Lung (tissue), 12 donors: Measurements from ENCODE around the gene GFM1. TPM values are rescaled to one million over a fixed set of nuclear protein-coding genes. Genes with fewer than 3 reads are reported as not detected.
A peak's percentile ranks its signal among the peaks of the same experiment; 100 is the strongest.

Experiments used
- ATAC-seq: fragments of 200-7000 bp; cut with Tn5 transposase; one replicate; pipeline ENCODE4 v1.9.1; 2020; ENCODE audit warnings: moderate number of reproducible peaks; ENCODE audit not compliant: insufficient read depth, low FRiP score
- DNase-seq, 3 donors: peaks; one replicate each; pipeline ENCODE4 v3.0.0-alpha.2; 2013 to 2017
- H3K27ac ChIP-seq, 2 donors: one replicate each; pipeline ENCODE4 v1.5.1; 2013; ENCODE audit warnings: mild to moderate bottlenecking in 2 of 2, moderate library complexity in 2 of 2, control low read depth in 1 of 2, inconsistent platforms in 1 of 2, low read depth in 1 of 2, low read length in 1 of 2
- H3K27me3 ChIP-seq, 3 donors: one replicate each; pipeline ENCODE4 v1.5.1; 2013; ENCODE audit warnings: low read length in 2 of 3; ENCODE audit not compliant: control insufficient read depth in 3 of 3, insufficient read depth in 3 of 3
- H3K36me3 ChIP-seq, 4 donors: one replicate each; pipeline ENCODE4 v1.5.1; 2013; ENCODE audit warnings: low read length in 4 of 4, mild to moderate bottlenecking in 1 of 4, moderate library complexity in 1 of 4; ENCODE audit not compliant: control insufficient read depth in 4 of 4, insufficient read depth in 4 of 4
- H3K4me1 ChIP-seq, 5 donors: one replicate each; pipeline ENCODE4 v1.5.1; 2013; ENCODE audit warnings: low read length in 5 of 5, mild to moderate bottlenecking in 2 of 5, moderate library complexity in 1 of 5; ENCODE audit not compliant: control insufficient read depth in 5 of 5, insufficient read depth in 5 of 5
- H3K4me3 ChIP-seq: one replicate; pipeline ENCODE4 v1.5.1; 2013; ENCODE audit warnings: mild to moderate bottlenecking, control low read depth, moderate library complexity
- H3K9ac ChIP-seq, 2 donors: one replicate each; pipeline ENCODE4 v1.5.1; 2013; ENCODE audit warnings: low read length in 2 of 2, control low read depth in 1 of 2; ENCODE audit not compliant: insufficient read depth in 1 of 2
- H3K9me3 ChIP-seq, 4 donors: one replicate each; pipeline ENCODE4 v1.5.1; 2013; ENCODE audit warnings: low read length in 3 of 4, mild to moderate bottlenecking in 1 of 4, moderate library complexity in 1 of 4; ENCODE audit not compliant: control insufficient read depth in 4 of 4, insufficient read depth in 3 of 4
- WGBS, 2 donors: extraction: QIAGEN DNeasy Blood & Tissue Kit; methylation state at CpG; one replicate each; pipeline ENCODE4 v1.1.7; 2013; 5-methylcytosine and 5-hydroxymethylcytosine counted together
- polyA plus RNA-seq, 2 donors: library from polyadenylated mRNA; stranded (reverse); fragments of 200-250 nt; gene quantifications; one replicate each; pipeline ENCODE4 v1.2.1, GENCODE V29; 2013
- total RNA-seq, 2 donors: library from RNA; depleted of rRNA in 1 of 2; stranded (reverse); fragments of >200 nt in 1 of 2; gene quantifications; one replicate each; pipeline ENCODE4 v1.2.1, GENCODE V29; 2014 to 2021
- TF ChIP-seq, protein P1 (sequence below): IDR thresholded peaks from 2 replicates; pipeline ENCODE4 v1.5.1; 2012; ENCODE audit warnings: mild to moderate bottlenecking; ENCODE audit errors: control extremely low read depth, extremely low read depth
- donor health status: control.
- donor health status: control.
- donor health status: Bipolar disorder and iron deficiency.
- donor health status: healthy.
- donor health status: DM: yes; HTN: yes; CAD: no.

GFM1 gene
- total and polyA plus RNA-seq, 4 donors: 16.2 to 66.1 (median 31.4) TPM

- TF ChIP-seq, protein P1, sequence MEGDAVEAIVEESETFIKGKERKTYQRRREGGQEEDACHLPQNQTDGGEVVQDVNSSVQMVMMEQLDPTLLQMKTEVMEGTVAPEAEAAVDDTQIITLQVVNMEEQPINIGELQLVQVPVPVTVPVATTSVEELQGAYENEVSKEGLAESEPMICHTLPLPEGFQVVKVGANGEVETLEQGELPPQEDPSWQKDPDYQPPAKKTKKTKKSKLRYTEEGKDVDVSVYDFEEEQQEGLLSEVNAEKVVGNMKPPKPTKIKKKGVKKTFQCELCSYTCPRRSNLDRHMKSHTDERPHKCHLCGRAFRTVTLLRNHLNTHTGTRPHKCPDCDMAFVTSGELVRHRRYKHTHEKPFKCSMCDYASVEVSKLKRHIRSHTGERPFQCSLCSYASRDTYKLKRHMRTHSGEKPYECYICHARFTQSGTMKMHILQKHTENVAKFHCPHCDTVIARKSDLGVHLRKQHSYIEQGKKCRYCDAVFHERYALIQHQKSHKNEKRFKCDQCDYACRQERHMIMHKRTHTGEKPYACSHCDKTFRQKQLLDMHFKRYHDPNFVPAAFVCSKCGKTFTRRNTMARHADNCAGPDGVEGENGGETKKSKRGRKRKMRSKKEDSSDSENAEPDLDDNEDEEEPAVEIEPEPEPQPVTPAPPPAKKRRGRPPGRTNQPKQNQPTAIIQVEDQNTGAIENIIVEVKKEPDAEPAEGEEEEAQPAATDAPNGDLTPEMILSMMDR: peak; percentile 59
- no peaks in the 10 kb centered on the region for H3K27me3 ChIP-seq
- H3K9me3 ChIP-seq: no peaks in the 10 kb centered on the region
- WGBS, 2 donors: 1 to 3% methylated on average over 30 of the region's 30 CpGs
- peak within 1 kb of the TSS; percentile 34 to 87 for H3K27ac ChIP-seq
- peaks cover 0 to 22% (median 1%) of the 10 kb centered on the region in 5 donors for H3K4me1 ChIP-seq
- peaks cover 3 to 24% (median 13%) of the 10 kb centered on the region in 4 donors for H3K36me3 ChIP-seq
- peak within 1 kb of the TSS; percentile 80 to 88 for H3K9ac ChIP-seq
- ATAC-seq (peak; percentile 99), DNase-seq (peak; percentile 89 to 94 (median 89))
- peak within 1 kb of the TSS; percentile 47 for H3K4me3 ChIP-seq
Measured at GRCh38 chr3:158672215-158673176, 28.2 kb downstream of the GFM1 start, which contains the start of gene LXN. Gene LXN, minus strand, starts transcription at chr3:158672648. Its CDS starts 170 bp downstream, at chr3:158672478.

DNA sequence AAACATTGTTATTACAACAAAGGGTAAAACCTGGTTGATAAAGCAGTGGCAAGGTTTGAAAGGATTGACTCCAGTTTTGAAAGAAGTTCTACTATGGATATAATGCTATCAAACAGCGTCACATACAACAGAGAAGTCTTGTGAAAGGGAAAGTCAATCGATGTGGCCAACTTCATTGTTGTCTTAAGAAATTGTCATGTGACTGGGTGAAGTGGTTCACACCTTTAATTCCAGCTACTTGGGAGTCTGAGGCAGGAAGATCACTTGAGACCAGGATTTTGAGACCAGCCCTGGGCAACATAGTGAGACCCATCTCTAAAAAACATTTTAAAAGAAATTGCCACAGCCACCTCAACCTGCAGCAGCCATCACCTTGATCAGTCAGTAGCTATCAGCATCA is 34.4 kb downstream of the GFM1 start:
- H3K27ac ChIP-seq: no peak overlapping the region
- TF ChIP-seq, protein P1: no peak
- H3K9me3 ChIP-seq: no peaks in the 10 kb centered on the region
- WGBS, 2 donors: 88 to 90% methylated on average over 2 of the region's 2 CpGs
- no peak overlapping the region for H3K4me3 ChIP-seq
- DNase-seq (no peak), ATAC-seq (no peak)
- no peak overlapping the region for H3K9ac ChIP-seq
- no peaks in the 10 kb centered on the region for H3K27me3 ChIP-seq
- H3K4me1 ChIP-seq: peaks cover 0 to 5% (median 0%) of the 10 kb centered on the region in 5 donors
- peaks cover 0 to 12% (median 5%) of the 10 kb centered on the region in 4 donors for H3K36me3 ChIP-seq

DNA sequence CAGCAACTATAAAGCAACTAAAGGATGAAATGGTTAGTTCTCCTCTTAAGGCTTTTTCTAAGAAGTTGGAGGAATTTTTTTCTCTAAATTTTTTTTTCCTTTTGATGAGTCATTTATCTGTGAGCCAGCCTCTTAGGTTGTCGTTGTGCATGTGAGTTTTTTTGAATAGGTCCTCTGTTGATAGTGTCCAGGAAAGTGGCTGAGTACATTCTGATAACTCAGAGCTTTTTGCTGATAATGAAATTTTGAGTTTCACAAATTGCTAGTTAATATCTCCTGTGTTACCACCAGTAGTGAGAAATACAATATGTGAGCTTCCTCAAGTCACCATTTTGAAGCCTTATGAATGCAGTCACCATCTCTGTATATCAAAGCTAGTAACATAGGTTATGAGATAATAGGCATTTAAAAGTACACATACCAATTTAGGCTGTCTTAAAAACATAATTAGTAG is 35.2 kb downstream of the GFM1 start:
- DNase-seq (no peak), ATAC-seq (no peak)
- no peaks in the 10 kb centered on the region for H3K9me3 ChIP-seq
- H3K4me1 ChIP-seq: peaks cover 0 to 5% (median 0%) of the 10 kb centered on the region in 5 donors
- TF ChIP-seq, protein P1: no peak
- H3K9ac ChIP-seq: no peak overlapping the region
- H3K27me3 ChIP-seq: no peaks in the 10 kb centered on the region
- peaks cover 0 to 12% (median 8%) of the 10 kb centered on the region in 4 donors for H3K36me3 ChIP-seq
- H3K4me3 ChIP-seq: no peak overlapping the region
- H3K27ac ChIP-seq: no peak overlapping the region
- WGBS, 2 donors: 26 to 63% methylated on average over 1 of the region's 1 CpG
